Left lung (tissue), 10 donors: ENCODE measurements around the gene EIF5AL1. TPM values are rescaled to one million over a fixed set of nuclear protein-coding genes. Genes with fewer than 3 reads are reported as not detected.
"Not testable (repeated sequence)": the region's sequence is repeated elsewhere in the genome, so short reads cannot be mapped to it uniquely, and the experiment has no call there.

ENCODE experiments used
- ATAC-seq: fragments of 200-7000 bp; cut with Tn5 transposase; one replicate; pipeline ENCODE4 v1.9.1; 2020; ENCODE audit warnings: moderate library complexity
- DNase-seq, 4 donors: peaks; one replicate each; pipeline ENCODE4 v3.0.0-alpha.2; 2013 to 2020
- H3K27ac ChIP-seq, 2 donors: fragments of 200-600 bp; sonication (generic) in 1 of 2; one replicate each; pipeline versions ENCODE4 v1.5.0 to v1.8.0; 2020 to 2021
- H3K27me3 ChIP-seq, 2 donors: fragments of 200-600 bp; sonication (generic) in 1 of 2; one replicate each; pipeline versions ENCODE4 v1.5.0 to v1.8.0; 2020 to 2021
- H3K36me3 ChIP-seq, 2 donors: fragments of 200-600 bp; sonication (generic) in 1 of 2; one replicate each; pipeline versions ENCODE4 v1.5.0 to v1.8.0; 2020 to 2021
- H3K4me1 ChIP-seq, 2 donors: fragments of 200-600 bp; one replicate each; pipeline ENCODE4 v1.8.0; 2021
- H3K4me3 ChIP-seq, 2 donors: fragments of 200-600 bp; sonication (generic) in 1 of 2; one replicate each; pipeline versions ENCODE4 v1.5.0 to v1.8.0; 2020 to 2021; ENCODE audit warnings: mild to moderate bottlenecking in 1 of 2
- H3K9me3 ChIP-seq, 2 donors: fragments of 200-600 bp; sonication (generic) in 1 of 2; one replicate each; pipeline versions ENCODE4 v1.5.0 to v1.8.0; 2020 to 2021
- intact Hi-C, 2 donors: fragments of 100-400 bp; cut with DNase I; formaldehyde crosslinking; loops; one replicate each; pipeline versions ENCODE4 v1.11.2 to v1.14.2; 2022
- polyA plus RNA-seq, 6 donors: library from polyadenylated mRNA; unstranded; fragments of 120-200 nt; gene quantifications; one replicate each; pipeline ENCODE4 v1.2.1, GENCODE V29; 2013; ENCODE audit not compliant: insufficient read length in 6 of 6
- total RNA-seq, 2 donors: library from RNA; stranded (reverse); fragmentation: NEBNext Ultra II Directional; extraction: Animal tissue kit (Norgen Biotek cat#: 25700); gene quantifications; one replicate each; pipeline ENCODE4 v1.2.1, GENCODE V29; 2021
- TF ChIP-seq, protein P1 (sequence below), 2 donors: fragments of 200-600 bp; sonication (generic) in 1 of 2; IDR thresholded peaks; one replicate each; pipeline versions ENCODE4 v1.5.0 to v1.8.0; 2021; ENCODE audit warnings: antibody characterized with exemption in 2 of 2
- donor health status: DM: no; HTN: yes; CAD: no.
- donor health status: DM: no; HTN: no; CAD: no.

Gene EIF5AL1
- total and polyA plus RNA-seq, 8 donors, result 0.18 to 3.5 (median 0.86) TPM

DNA sequence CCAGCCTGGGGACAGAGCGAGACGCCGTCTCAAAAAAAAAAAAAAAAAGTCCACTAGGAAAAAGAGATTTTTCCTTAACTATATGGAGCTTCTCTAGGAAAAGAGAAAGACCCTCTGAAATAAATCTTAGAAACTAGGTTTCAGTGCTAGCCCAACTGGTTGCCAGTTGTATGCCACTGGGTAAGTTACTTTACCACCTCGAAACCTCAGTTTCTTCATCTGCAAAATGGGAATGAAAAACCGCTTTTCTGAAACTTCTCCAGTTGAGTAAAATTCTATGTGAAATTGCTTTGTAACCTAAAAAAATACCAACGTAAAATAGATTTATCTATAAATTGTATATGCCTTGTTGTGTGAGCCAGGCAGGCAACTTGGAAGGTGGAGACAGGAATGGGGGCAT lies 16.5 kb upstream of the EIF5AL1 start:
- Histone ChIP-seq H3K36me3 (no peaks in the 10 kb centered on the region), H3K9me3 (no peaks in the 10 kb centered on the region), H3K4me3 (no peak overlapping the region), H3K27ac (no peak overlapping the region), H3K4me1 (peaks cover 0 to 1% of the 10 kb centered on the region in 2 donors), H3K27me3 (peaks cover 0 to 10% of the 10 kb centered on the region in 2 donors)
- TF ChIP-seq, protein P1, sequence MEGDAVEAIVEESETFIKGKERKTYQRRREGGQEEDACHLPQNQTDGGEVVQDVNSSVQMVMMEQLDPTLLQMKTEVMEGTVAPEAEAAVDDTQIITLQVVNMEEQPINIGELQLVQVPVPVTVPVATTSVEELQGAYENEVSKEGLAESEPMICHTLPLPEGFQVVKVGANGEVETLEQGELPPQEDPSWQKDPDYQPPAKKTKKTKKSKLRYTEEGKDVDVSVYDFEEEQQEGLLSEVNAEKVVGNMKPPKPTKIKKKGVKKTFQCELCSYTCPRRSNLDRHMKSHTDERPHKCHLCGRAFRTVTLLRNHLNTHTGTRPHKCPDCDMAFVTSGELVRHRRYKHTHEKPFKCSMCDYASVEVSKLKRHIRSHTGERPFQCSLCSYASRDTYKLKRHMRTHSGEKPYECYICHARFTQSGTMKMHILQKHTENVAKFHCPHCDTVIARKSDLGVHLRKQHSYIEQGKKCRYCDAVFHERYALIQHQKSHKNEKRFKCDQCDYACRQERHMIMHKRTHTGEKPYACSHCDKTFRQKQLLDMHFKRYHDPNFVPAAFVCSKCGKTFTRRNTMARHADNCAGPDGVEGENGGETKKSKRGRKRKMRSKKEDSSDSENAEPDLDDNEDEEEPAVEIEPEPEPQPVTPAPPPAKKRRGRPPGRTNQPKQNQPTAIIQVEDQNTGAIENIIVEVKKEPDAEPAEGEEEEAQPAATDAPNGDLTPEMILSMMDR (IDR thresholded peaks at IDR 0.05), result no peak
- DNase-seq (no peak), ATAC-seq (no peak)
- intact Hi-C loops, result no loop called here

DNA sequence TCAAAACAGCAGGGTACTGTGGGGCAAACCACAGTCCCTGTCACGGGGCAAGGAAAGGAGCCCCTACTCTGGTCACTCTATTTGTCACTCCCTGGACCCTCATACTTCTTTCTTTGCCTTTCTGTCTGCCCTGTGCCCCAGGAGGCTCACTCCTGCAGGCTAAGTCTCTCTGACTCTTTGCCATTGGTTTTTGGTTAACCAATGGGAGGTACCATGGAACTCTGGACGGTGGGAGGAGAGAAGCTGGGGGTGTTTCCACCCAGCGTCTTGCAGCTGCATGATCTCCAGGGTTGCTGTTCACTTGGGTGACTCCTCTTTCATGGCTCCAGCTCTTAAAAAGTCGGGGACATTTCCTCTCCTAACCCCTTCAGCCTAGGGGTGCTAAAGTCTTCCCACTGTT lies 15.4 kb upstream of the EIF5AL1 start:
- no peak overlapping the region for H3K4me3 ChIP-seq
- intact Hi-C loops, result no loop called here
- ATAC-seq, result no peak

DNA sequence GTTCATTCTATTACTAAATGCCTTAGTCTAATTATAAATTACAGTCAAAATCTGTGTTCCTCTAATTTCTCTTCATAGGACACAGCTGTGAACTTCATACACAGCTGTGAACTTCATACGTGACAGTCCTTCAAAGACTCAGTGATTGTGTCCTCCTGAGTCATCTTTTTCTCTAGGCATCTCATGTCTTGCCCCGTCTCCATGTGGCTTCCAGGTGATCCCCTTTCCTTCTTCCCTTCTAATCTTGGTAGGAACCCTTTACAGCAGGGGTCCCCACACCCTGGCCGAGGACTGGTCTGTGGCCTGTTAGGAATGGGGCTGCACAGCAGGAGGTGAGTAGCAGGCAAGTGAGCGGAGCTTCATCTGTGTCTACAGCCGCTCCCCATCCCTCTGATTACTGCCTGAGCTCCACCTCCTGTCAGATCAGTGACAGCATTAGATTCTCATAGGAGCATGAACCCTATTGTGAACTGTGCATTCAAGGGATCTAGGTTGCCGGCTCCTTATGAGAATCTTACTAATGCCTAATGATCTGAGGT lies 14.0 kb upstream of the EIF5AL1 start:
- Histone ChIP-seq H3K4me1 (no peaks in the 10 kb centered on the region), H3K4me3 (no peak overlapping the region), H3K27ac (no peak overlapping the region), H3K9me3 (no peaks in the 10 kb centered on the region), H3K27me3 (peaks cover 0 to 15% of the 10 kb centered on the region in 2 donors), H3K36me3 (no peaks in the 10 kb centered on the region)
- DNase-seq (no peak), ATAC-seq (no peak)
- TF ChIP-seq, protein P1 (IDR thresholded peaks at IDR 0.05), result no peak
- intact Hi-C loops, result no loop called here

More for the DNA sequence above, 15.4 kb upstream of the EIF5AL1 start:
- no peak for DNase-seq
- Histone ChIP-seq H3K27me3 (peaks cover 0 to 10% of the 10 kb centered on the region in 2 donors), H3K9me3 (no peaks in the 10 kb centered on the region), H3K27ac (no peak overlapping the region), H3K36me3 (no peaks in the 10 kb centered on the region), H3K4me1 (no peaks in the 10 kb centered on the region)
- TF ChIP-seq, protein P1 (IDR thresholded peaks at IDR 0.05), result no peak

DNA sequence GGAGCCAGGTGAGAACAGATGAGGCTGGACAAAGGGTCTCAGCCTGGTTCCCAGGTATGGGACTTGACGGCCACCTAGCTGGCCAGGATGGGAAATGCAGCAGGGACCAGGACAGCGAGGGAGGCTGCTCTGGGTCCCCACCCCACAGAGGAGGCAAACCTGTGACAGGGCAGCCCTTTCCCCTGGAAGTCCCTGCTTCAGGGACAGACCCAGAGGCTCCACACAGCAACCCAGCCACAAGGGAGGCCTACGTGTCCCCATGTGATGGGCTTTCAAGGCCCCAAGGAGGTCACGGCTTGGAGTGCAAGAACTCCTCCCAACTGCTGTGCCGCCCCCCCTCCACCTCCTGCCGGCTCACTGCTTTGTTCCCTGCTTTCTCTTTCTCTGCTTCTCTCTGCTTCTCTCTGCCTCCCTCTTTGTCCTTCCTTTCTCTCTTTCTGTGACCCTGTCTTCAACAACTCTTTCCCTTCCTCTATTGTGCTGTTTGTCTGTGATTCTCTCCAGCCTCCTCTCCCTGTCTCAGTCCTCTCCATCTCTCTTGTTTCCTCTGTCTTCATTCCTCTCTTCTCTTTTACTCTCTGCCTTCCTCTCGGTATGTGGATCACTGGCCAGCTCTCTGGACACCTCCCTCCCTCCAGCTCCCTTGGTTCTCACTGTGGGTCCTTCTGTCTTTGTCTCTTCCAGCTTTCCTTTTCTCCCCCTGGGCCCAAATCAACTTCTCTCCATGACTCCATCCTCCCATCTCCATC lies 9.6 kb upstream of the EIF5AL1 start:
- Histone ChIP-seq H3K4me3 (no peak overlapping the region), H3K9me3 (no peaks in the 10 kb centered on the region), H3K36me3 (no peaks in the 10 kb centered on the region), H3K27ac (no peak overlapping the region), H3K4me1 (no peaks in the 10 kb centered on the region), H3K27me3 (peaks cover 0 to 5% of the 10 kb centered on the region in 2 donors)
- TF ChIP-seq, protein P1 (IDR thresholded peaks at IDR 0.05), result no peak
- ATAC-seq (peak; percentile 67), DNase-seq (peak in 1 of 4 donors; percentile 13)
- intact Hi-C loops, result no loop called here

DNA sequence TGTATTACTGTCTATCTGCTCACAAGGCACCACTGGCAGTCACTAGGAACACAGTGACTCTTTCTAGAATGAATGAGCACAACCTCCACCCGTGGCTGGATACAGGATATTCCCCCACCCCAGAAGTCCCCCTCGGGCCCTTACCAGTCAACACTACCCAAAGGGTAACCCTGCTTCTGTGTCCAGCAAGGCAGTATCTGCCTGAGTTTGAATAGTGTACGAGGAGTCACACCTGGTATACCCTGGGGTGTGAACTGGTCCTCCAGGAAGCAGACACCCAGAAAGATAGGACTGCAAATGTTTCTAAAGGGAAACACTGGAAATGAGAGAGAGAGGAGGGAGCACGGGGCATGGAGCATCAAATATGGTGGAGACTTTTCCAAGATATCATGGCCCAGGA lies 8.5 kb upstream of the EIF5AL1 start:
- ATAC-seq, H3K4me3 ChIP-seq, DNase-seq, H3K27me3 ChIP-seq, intact Hi-C loops, H3K36me3 ChIP-seq, H3K4me1 ChIP-seq, H3K9me3 ChIP-seq, H3K27ac ChIP-seq: not testable (repeated sequence)

DNA sequence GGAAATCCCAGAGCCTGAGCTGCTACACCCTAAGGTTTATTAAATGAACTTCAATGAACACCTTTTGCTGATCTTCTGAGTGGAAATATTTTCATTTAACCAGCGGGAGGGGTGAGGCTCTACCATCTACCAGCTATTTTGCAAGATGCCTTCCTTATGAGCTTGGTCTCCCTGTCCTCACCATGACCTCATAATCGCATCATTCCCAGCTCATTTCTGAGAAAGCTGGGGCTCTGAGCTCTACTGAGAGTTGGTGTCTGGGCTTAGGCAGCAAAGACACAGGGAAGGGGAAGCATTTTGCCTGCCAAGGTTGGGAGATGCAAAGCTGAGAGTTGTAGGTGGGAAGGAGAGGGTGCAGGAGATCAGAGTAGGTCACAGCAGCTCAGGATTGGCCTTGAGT lies 7.8 kb upstream of the EIF5AL1 start:
- H3K36me3 ChIP-seq, intact Hi-C loops, H3K4me3 ChIP-seq, ATAC-seq, H3K27me3 ChIP-seq, DNase-seq, H3K4me1 ChIP-seq, H3K27ac ChIP-seq, H3K9me3 ChIP-seq: not testable (repeated sequence)

DNA sequence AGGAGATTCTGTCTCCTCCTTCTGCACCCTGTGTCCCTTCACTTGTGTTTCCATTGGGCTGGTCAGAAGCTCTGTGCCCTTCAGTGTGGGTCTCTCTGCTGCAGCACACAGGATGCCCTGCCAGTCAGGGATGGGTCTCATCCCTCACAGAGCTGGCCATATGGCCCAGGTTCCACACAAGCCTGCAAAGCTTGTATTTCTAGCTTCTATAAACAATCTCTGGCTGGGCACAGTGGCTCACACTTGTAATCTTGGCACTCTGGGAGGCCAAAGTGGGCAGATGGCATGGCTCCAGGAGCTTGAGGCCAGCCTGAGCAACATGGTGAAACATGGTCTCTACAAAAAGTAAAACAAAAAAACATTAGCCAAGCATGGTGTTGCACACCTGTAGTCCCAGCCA lies 7.0 kb upstream of the EIF5AL1 start:
- intact Hi-C loops, H3K4me3 ChIP-seq, DNase-seq, H3K27ac ChIP-seq, H3K36me3 ChIP-seq, H3K4me1 ChIP-seq, H3K27me3 ChIP-seq, H3K9me3 ChIP-seq: not testable (repeated sequence)
- peak; percentile 42 for ATAC-seq
